ENCODE measurements around the gene BMPR1A.

BMPR1A gene

DNA sequence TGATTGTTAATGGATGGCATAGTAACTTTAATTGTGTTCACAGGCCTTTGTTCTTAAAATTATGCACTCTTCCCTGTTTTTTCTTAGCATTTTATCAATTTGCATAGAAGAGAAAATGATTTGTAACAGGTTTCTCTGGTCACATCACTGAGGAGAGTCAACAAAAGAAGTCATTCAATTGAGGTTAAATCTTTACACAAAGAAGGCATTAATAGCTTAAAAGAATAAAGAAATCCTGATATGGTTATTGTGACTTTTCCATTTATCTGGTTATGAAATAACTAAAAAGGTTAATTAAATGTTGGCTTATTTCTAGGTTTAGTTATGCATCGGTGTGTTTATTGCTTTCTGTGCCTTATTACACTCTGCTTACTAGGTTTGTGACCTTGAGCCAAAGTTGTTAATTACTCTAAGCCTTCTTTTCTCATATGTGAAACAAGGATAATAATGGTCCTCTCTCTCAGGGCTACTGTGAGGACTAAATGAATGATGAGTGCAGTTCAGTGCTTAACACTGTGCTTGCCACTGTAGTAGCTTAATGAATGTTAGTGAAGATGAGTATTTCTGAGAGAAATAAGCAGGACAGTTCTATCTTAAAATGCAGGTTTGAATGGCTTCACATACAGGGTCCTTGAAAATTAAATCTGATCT, 12.1 kb downstream of the BMPR1A start:
- no peak for DNase-seq

DNA sequence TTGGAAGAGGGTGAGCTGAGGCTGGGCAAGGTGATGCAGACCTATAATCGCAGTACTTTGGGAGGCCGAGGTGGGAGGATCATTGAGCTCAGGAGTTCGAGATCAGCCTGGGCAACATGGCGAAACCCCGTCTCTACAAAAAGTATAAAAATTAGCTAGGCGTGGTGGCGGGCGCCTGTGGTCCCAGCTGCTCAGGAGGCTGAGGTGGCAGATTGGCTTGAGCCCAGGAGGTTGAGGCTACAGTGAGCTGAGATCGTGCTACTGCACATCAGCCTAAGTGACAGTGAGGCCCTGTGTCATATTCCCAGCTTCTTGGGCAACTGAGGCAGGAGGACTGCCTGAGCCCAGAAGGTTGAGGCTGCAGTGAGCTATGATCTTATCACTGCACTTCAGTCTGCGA, 13.6 kb downstream of the BMPR1A start:
- no peak for DNase-seq

DNA sequence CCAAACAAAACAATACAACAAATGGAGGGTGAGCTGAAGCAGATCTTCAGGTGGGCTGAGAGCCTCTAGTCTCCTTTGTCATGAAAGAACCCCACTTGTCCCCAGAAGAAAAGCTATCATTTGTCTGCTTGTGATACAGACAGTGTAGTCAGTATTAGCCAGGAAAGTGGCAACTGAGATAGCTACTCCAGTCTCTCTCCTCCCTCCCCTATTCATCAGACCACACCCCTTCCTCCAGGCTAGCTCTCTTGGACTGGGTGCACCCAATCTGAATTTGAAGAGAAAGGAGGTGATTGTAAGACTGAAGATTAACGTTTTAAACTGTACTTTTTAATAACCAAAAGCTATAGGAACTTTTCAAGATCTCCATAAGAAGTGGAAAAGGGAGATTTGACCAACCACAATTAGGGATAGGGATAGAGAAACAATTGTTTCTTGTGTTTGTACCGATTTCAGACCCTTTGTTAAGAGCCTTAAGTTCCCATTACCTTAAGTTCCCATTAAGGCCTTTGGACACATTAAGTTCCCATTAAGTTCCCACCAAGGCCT, 14.1 kb downstream of the BMPR1A start:
- no peak for DNase-seq

DNA sequence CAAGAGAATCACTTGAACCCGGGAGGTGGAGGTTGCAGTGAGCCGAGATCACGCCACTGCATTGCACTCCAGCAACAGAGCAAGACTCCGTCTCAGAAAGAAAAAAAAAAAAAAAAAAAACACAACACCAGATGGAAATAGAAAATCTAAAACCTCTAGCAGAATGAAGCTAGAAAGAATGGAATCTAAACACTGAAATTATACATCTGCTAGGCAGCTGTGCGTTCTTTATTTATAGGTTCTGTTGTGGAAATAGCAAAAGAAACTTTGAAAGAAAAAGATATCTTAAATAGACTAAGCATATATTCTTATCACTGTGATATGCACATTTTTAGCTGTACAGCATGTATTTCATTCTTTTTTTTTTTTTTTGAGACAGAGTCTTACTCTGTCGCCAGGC, 17.1 kb downstream of the BMPR1A start:
- DNase-seq: no peak

DNA sequence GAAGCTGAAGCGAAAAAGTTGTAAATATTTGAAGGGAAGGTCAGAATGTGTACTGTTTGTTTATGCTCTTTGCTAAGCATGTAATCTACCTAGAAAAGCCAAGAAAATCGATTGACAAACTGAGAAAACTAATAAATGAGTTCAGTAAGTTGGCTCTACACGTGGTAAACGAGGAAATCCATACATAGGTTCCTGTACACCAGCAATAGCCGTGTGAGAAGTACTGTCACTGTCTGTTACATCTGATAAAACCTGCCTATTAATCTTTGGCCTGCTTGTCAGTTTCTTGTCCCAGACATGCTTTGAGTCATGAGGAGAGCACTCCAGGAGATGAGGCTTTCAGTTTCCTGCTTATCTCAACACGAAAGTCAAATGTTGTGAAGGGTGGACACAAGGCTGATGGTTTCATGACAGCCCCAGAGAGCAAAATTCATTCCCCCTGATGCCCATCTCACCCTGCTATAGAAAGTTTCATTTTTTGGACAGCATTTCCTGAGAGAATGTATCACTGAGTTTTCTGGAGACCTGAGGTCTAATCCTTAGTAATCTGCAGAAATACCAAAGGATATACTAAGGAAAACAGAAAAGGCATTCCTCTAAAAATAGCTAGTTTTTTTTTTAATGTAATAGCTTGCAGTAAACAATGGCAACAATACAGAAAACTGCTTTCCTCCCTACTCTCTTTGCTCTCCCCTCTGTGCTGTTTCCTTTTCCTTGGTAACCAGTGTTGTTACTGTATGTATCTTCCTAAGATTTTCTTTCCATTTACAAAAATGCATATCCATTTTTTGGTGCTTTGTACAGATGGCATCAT, 18.8 kb downstream of the BMPR1A start:
- no peak for DNase-seq

DNA sequence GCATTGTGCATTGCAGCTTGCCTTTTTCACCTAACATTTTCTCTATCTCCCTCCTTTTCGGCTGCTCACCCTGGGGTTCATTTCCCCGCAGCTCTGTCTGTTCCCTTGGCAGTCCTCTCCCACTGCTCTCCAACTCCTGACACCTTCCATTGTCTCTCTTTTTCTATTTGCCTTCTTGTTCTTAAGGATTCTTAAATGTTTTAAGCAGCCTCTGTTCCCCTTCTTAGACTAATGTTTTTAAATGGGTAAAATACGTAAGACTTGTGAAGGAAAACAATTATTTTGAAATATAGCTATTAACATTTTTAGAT, 19.4 kb downstream of the BMPR1A start:
- no peak for DNase-seq

DNA sequence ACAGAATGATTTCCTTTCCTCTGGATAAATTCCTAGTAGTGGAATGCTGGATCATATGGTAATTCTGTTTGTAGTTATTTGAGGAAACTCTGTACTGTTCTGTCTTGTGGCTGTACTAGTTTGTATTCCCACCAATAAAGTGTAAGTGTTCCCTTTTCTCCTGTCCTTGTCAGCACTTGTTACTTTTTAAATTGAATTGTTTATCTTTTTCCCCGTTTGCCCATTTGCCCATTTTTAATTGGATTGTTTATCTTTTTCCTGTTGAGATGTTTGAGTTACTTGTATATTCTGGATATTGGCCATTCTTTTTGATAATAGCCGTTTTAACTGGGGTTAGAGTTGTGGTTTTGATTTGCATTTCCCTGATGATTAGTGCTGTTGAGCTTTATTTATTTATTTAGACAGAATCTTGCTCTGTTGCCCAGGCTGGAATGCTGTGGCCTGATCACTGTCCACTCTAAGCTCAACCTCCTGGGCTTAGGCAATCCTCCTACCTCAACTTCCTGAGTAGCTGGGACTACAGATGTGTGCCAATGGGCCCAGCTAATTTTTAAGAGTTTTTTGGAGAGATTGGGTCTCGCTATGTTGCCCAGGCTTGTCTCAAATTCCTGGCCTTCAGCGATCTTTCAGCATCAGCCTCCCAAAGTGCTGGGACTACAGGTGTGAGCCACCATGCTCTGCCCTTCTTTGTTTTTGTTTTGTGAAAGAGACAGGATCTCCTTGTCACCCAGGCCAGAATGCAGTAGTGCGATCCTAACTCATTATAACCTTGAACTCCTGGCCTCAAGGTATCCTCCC, 23.0 kb downstream of the BMPR1A start:
- no peak for DNase-seq

DNA sequence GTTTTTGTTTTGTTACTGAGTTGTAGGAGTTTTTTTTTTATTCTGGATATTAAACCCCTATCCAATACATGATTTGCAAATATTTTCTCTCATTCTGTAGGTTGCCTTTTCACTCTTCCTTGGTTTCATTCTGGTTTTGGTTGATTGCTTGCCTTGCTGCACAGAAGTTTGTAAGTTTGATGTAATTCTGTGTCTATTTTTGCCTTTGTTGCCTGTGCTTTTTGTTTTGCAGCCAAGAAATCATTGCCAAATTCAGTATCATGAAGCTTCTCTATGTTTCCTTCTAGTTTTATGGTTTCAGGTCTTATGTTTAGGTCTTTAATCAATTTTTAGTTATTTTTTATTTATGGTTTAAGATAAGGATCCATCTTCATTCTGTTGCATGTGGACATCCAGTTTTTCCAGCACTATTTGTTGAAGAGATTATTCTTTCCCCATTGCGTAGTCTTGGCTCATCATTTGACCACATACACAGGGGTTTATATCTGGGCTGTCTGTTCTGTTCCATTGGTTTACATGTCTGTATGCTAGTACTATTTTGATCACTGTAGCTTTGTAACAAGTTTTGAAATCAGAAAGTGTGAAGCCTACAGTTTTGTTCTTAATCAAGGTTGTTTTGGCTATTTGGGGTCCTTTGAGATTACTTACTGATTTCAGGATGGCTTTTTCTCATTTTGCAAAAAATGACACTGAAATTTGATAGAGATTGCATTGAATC, 26.4 kb downstream of the BMPR1A start:
- DNase-seq: no peak

DNA sequence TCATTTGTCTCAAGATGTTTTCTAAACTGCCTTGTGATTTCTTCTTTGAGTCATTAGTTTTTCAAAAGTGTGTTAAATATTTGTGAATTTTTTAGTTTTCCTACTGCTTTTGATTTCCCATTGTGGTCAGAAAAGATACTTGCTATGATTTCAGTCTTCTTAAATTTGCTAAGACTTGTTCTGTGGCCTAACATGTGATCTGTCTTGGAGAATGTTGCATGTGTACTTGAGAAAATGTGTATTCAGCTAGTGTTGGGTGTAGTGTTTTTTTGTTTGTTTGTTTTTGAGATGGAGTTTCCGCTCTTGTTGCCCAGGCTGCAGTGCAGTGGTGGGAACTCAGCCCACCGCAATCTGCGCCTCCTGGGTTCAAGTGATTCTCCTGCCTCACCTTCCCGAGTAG, 28.6 kb downstream of the BMPR1A start:
- DNase-seq: no peak

DNA sequence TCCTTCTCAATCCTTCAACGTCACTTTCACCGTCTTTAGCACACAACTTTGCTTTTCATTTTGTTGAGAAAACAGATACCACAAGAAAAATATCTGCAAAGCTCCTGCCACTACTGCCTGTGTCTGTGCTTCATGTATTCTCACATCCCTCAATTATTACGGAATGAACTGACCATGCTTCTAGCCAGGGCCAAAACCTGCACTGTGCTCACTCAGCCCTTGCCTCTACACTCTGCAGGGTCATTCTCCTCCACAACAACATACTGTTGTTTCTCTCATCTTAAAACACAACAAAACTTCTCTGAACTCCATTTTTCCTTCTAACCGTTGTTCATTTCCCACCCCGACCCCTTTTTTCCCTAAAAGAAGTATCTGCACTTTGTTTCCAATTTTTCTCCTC, 29.5 kb downstream of the BMPR1A start:
- DNase-seq: no peak

DNA sequence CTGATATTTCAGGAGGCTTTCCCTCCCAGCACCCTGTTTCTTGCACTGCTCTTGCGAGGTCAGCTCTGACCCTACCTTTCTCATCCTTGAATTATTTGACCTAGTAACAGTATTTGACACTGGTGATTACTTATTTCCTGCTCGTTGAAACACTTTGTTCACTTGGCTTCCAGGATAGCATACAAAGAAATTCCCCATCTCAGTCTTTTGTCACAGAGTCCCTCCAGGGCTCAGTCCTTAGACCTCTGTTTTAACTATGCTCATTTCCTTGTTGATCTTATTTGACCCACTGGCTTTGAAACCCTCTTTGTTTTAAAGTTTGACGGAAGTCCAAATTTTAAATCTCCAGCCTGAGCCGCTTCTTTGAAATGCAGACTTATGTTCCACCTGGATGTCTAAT, 29.9 kb downstream of the BMPR1A start:
- DNase-seq: no peak

DNA sequence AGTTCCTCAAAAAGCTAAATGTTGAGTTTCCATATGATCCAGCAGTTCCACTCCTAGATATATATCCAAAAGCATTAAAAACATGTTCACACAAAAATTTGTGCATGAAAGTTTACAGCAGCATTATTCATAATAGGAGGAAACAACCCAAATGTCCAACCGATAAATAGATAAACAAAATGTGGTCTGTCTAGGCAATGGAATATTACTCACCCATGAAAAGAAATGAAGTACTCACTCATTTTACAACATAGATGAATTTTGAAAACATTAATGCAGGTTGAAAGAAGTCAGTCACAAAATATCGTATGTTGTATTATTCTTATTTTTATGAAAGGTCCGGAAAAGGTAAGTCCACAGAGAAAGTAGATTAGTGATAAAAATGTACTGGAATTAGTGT, 34.0 kb downstream of the BMPR1A start:
- no peak for DNase-seq

DNA sequence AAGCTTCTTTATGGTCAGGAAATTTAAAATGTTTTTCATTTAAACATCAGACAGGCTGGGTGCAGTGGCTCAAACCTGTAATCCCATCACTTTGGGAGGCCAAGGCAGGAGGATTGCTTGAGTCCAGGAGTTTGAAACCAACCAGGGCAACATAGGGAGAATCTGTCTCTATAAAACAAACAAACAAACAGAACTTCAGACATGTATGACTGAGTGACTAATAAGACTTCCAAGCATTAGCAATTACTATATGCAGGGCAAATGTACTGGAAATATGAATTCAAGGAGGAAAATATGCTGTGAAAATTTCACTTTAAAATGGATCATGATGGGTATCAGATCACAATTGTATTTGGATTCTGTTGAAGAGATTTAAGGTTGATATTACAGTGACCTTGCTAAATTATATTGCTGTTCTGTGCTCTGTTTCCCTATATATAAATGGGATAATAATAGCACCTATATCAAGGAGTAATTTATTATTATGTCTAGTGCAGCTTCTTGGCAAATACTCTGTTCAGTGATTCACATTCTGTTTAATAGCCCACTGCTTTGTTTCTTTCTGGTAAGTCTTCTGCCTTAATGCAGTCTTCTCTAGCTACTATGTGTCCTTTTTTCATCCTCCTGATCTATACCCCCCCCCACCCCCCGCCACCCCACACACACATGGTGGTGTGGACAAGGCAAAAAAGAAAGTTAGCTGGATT, 36.2 kb downstream of the BMPR1A start:
- no peak for DNase-seq

DNA sequence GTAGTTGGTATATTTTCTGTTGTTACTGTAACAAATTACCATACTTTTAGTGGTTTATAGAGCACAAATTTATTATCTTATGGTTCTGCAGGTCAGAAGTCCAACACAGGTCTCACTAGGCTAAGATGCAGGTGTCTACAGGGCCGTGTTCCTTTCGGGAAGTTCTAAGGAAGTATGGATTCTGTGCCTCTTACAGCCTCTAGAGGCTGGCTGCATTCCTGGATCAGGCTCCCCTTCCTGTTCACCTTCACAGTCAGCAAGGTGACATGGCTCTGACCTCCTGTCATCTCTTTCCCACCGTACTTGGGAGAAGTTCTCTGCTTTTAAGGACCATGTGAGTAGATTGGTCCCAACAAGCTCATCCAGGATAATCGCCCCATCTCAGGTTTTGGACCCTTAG, 37.3 kb downstream of the BMPR1A start:
- DNase-seq: no peak

DNA sequence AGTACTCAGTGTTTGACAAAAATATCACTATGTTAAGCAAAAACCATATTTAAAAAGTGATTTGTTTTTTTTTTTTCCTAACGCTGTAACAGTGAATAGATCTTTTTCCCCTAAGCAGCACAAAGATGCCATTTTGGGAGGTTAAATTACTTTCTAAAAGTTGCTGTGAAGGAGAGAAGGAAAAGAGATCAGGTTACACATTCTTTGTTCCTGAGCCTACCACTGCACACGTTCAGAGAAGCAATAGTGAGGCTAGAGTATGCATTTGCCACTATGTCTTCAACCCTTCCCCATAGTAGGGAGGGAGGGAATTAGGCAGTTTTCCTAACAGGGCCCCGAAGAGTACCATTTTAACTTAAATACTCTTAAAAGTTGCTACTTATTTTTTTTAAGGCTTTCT, 38.9 kb downstream of the BMPR1A start:
- DNase-seq: no peak

DNA sequence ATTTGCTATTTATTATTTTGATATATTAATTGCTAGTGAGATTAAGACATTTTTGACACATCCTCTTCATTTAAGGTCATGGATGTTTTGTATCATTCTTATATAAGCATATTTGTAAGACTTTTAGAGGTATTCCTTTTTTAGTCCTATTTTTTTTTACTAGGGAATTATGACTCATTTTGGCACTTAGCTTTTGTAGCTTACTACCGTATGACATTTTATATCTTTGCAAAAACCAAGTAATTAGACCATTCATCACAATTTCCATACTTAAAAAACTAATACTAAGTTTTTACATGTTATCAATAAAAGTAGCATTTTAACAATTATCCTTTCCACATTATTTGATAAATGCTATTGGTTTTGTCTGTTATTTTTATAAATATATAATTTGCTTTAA, 41.6 kb downstream of the BMPR1A start:
- DNase-seq: no peak

DNA sequence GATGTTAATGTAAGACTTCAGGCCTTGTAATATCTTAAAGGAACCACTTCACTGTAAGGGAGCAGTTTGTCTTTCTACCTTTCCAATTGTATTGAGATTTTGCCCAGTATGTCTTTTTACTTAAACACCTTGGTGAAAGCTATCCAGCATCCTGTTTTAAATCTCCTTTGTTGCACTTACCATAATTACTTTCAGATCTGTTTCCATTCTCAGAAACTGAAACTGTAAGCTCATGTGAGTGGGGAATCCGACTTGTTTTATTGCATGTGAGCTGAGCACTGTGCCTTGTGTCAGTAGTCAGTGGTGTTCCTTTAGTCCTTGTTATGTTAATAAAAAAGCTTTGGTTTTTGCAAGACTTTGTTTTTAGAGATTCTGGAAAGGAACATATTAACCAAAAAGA, 42.2 kb downstream of the BMPR1A start:
- no peak for DNase-seq

DNA sequence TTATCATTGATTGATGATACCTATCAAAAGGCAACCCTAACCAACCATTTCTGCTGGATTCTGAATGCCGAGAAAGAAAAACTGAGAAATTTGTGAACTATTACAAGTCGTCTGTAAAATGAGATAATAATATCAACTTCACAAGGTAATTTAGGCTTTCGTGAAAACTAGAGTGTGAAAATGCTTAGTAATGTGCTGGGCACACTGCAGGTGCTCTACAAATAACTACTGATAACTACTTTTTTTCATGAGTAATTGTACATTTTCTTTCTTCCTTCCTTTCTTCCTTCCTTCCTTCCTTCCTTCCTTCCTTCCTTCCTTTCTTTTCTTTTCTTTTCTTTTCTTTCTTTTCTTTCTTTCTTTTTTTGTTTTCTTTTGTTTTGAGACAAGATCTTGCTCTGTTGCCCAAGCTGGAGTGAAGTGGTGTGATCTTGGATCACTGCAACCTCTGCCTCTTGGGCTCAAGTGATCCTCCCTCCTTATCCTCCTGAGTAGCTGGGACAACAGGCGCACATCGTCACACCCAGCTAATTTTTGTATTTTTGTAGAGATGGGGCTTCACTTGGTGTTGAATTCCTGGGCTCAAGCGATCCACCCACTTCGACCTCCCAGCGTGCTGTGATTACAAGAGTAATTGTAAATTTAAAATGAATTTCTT, 42.9 kb downstream of the BMPR1A start:
- DNase-seq: no peak

DNA sequence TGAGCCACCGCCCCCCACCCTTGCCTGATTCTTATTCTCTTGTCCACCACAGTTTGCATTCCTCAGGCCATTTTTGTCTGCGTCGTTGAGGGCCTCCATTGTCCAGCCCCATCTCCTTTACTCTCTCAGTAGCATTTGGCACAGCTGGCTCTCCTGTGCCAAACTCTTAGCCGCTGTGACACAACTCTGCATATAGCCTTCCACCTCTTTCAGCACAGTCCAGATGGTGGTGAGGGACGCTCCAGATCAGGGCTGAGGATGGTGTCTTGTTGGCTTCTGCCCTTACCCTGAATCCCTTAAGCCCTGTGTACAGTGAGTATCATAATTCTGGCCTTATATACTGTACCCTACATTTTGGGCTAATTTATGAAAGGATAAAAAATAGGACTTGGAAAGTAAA, 45.6 kb downstream of the BMPR1A start:
- no peak for DNase-seq

DNA sequence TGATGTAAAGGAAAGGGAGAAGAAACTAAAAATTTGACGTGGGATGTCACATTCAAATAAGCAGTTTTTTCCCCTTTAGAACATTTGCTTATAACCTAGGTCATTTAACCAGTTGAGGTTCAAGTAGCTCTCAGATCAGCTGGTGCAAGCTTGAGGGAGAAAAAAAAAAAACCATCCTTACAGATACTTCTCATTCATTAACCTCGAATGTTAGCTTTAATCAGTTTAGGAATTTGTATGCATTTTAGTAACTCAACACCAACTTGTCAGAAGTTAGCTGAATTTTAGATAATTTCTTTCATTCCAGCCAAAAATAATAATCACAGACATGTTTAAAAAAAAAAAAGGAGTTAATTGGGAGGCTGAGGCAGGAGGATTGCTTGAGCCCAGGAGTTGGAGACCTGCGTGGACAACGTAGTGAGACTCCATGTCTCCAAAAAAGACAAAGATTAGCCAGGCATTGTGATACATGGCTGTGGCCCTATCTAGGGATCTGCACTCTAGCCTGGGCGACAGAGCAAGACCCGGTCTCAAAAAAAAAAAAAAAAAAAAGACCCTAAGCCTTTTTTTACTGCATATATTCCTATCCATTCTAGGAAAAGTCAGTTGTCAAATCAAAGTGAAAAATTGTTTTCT, 46.2 kb downstream of the BMPR1A start:
- no peak for DNase-seq

DNA sequence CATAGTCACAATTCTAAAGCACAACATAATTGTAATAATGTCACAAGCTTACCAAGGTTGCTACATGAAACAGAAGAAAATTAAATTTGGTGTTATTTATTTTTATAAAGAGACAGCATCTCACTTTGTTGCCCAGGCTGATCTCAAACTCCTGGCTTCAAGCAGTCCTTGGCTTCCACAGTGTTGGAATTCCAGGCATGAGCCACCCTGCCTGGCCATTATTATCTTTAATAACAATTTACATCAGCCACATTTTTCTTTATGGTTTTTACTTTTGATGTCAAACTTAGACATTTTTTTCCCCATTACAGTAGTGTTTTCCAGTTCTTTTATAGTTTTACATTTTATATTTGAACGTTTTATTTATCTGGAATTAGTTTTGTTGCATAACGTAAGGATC, 46.7 kb downstream of the BMPR1A start:
- DNase-seq: no peak

Measured in NCI-H187 (cell line).